ENCODE data around the gene BAG5. TPM values are rescaled to one million over a fixed set of nuclear protein-coding genes. Genes with fewer than 3 reads are reported as not detected.
"Not testable (repeated sequence)": the region's sequence is repeated elsewhere in the genome, so short reads cannot be mapped to it uniquely, and the experiment has no call there.

BAG5 gene
- polyA plus RNA-seq, 4 donors, result 28.3 to 34.1 (median 33.3) TPM

- no peak for DNase-seq (ENCODE audit: low read depth in 4 of 4, low spot score in 3 of 4)
Observed at GRCh38 chr14:103512701-103513611, 49.5 kb downstream of the BAG5 start.

GRCh38 chr14:103512180-103512579 lies 50.3 kb downstream of the BAG5 start:
- DNase-seq (ENCODE audit: low read depth in 4 of 4, low spot score in 3 of 4), result not testable (repeated sequence)

GRCh38 chr14:103510724-103511693 lies 51.4 kb downstream of the BAG5 start:
- DNase-seq (ENCODE audit: low read depth in 4 of 4, low spot score in 3 of 4), result no peak

GRCh38 chr14:103509864-103510723 lies 52.4 kb downstream of the BAG5 start:
- no peak for DNase-seq (ENCODE audit: low read depth in 4 of 4, low spot score in 3 of 4)

GRCh38 chr14:103508521-103509329 lies 53.7 kb downstream of the BAG5 start:
- DNase-seq (ENCODE audit: low read depth in 4 of 4, low spot score in 3 of 4), result no peak

- no peak for DNase-seq (ENCODE audit: low read depth in 4 of 4, low spot score in 3 of 4)
Observed at GRCh38 chr14:103507751-103508150, 54.7 kb downstream of the BAG5 start.

Other genes starting within 250 kb of the BAG5 start
- gene EIF5, start 228.4 kb downstream of the BAG5 start, polyA plus RNA-seq (ENCODE audit: insufficient read length in 4 of 4), result 100 to 1,000 TPM; 228 to 242 (median 233) TPM
- 100 to 1,000 TPM in 1 of 4 donors, 10 to 100 TPM in 3; 80.8 to 104 (median 84.7) TPM for gene MARK3, start 177.2 kb downstream of the BAG5 start, polyA plus RNA-seq (ENCODE audit: insufficient read length in 4 of 4)
- gene CKB, start 39.8 kb downstream of the BAG5 start, polyA plus RNA-seq (ENCODE audit: insufficient read length in 4 of 4), result 100 to 1,000 TPM; 116 to 202 (median 130) TPM
- gene TRMT61A, start 33.5 kb downstream of the BAG5 start, polyA plus RNA-seq (ENCODE audit: insufficient read length in 4 of 4), result 10 to 100 TPM in 1 of 4 donors, 1 to 10 TPM in 3; 6.6 to 10.3 (median 6.7) TPM
- 10 to 100 TPM; 39.8 to 47.1 (median 43.5) TPM for gene COA8, start 303 bp upstream of the BAG5 start, polyA plus RNA-seq (ENCODE audit: insufficient read length in 4 of 4)
- 10 to 100 TPM; 88.0 to 99.8 (median 92.7) TPM for gene KLC1, start 66.6 kb upstream of the BAG5 start, polyA plus RNA-seq (ENCODE audit: insufficient read length in 4 of 4)
- gene XRCC3, start 152.8 kb upstream of the BAG5 start, polyA plus RNA-seq (ENCODE audit: insufficient read length in 4 of 4), result 10 to 100 TPM; 12.6 to 16.0 (median 14.7) TPM
- 10 to 100 TPM; 50.0 to 61.2 (median 55.8) TPM for gene ZFYVE21, start 153.2 kb upstream of the BAG5 start, polyA plus RNA-seq (ENCODE audit: insufficient read length in 4 of 4)